Measurements from ENCODE around the gene OR5H2. TPM values are rescaled to one million over a fixed set of nuclear protein-coding genes. Genes with fewer than 3 reads are reported as not detected.

Gene OR5H2
- total RNA-seq, 1 experiment from 2014 or later: not detected

DNA sequence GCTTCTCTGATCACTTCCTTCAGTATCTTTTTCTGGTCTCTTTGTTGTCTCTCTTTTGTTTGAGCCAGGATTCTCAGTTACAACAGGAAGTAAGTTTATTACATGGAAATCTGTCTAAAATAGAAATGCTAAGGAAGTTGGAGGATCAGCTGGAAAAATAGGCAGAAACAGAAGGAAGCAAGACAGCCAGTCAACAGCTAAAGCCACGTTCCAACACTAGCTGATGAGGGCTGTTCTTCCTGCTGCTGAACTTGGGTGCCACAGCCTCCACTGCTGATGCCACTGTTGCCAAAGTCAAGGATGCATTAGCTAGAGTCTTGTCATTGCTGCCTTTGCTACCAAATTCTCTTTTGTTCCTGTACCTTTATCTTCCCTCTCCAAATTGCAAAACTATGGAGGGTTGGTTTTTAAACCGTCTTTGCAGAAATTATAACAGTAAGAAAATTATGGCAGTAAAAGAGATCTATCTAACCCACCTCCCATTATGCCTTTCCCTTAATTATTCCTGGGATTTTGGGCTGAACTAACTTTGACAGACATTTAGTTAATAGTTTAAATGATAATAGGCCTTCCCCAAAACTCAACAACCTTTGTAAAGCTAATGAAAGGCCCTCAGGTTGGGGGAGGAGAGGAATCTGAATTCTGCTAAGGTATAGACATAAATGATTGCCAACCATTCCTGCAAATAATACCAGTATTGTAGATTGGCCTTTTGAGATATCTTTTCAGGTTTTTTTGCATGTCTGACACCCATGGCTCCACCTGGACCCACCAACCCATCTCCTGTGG, 44.0 kb downstream of the OR5H2 start:
- Histone ChIP-seq H3K9me3 (ENCODE audit: low read depth, low read length, poor library complexity, severe bottlenecking) (no peaks in the 10 kb centered on the region), H3K36me3 (ENCODE audit: insufficient read depth, low read length, poor library complexity, severe bottlenecking) (no peaks in the 10 kb centered on the region), H3K27ac (ENCODE audit: low read depth, low read length, poor library complexity, severe bottlenecking) (no peak overlapping the region), H3K4me3 (ENCODE audit: low read depth, low read length, poor library complexity, severe bottlenecking) (no peak overlapping the region), H3K4me1 (ENCODE audit: insufficient read depth, low read length, poor library complexity, severe bottlenecking) (no peaks in the 10 kb centered on the region), H3K27me3 (replicated peaks; ENCODE audit: insufficient read depth, low read depth, low read length, poor library complexity) (peaks cover 52% of the 10 kb centered on the region)
- no peak for TF ChIP-seq EZH2 (IDR thresholded peaks at IDR 0.05; ENCODE audit: borderline replicate concordance, low read depth, low read length, poor library complexity, severe bottlenecking)
- TF ChIP-seq, protein P1, sequence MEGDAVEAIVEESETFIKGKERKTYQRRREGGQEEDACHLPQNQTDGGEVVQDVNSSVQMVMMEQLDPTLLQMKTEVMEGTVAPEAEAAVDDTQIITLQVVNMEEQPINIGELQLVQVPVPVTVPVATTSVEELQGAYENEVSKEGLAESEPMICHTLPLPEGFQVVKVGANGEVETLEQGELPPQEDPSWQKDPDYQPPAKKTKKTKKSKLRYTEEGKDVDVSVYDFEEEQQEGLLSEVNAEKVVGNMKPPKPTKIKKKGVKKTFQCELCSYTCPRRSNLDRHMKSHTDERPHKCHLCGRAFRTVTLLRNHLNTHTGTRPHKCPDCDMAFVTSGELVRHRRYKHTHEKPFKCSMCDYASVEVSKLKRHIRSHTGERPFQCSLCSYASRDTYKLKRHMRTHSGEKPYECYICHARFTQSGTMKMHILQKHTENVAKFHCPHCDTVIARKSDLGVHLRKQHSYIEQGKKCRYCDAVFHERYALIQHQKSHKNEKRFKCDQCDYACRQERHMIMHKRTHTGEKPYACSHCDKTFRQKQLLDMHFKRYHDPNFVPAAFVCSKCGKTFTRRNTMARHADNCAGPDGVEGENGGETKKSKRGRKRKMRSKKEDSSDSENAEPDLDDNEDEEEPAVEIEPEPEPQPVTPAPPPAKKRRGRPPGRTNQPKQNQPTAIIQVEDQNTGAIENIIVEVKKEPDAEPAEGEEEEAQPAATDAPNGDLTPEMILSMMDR (conservative IDR thresholded peaks at IDR 0.05; ENCODE audit: low read depth, low read length): no peak
- POLR2A ChIA-PET (ENCODE audit: low non-redundant PET): no interaction called here
- CTCF ChIA-PET: interaction anchor here (1.3 kb wide), 1 partner anchor 18 kb away, joined by 5 read pairs; no protein-coding TSS in a partner anchor
- intact Hi-C loops (cut with micrococcal nuclease; ENCODE audit: unreplicated experiment): no loop called here
- no TSS peak for BruUV-seq (replicated peaks)
- no peak for DNase-seq (ENCODE audit: low spot score)

DNA sequence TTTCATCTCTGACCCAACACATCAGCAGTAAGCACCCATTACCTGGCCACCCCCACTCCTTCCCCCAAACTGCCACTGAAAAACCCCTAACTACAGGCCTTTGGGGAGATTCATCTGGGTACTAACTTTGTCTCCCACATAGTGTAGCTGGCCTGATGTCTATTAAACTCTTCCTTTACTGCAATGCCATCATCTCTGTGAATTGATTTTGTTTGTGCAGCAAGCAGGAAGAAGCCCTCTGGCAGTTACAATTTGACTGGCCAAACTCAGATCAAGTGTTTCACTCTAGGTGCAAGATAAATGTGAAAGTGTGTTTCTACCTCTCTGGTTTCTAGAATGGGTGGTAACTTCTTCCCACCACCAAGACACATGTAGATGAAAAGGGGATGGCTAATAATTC, 44.6 kb downstream of the OR5H2 start:
- Histone ChIP-seq H3K27ac (ENCODE audit: low read depth, low read length, poor library complexity, severe bottlenecking) (no peak overlapping the region), H3K27me3 (replicated peaks; ENCODE audit: insufficient read depth, low read depth, low read length, poor library complexity) (peaks cover 49% of the 10 kb centered on the region), H3K4me1 (ENCODE audit: insufficient read depth, low read length, poor library complexity, severe bottlenecking) (no peaks in the 10 kb centered on the region), H3K36me3 (ENCODE audit: insufficient read depth, low read length, poor library complexity, severe bottlenecking) (no peaks in the 10 kb centered on the region), H3K4me3 (ENCODE audit: low read depth, low read length, poor library complexity, severe bottlenecking) (no peak overlapping the region), H3K9me3 (ENCODE audit: low read depth, low read length, poor library complexity, severe bottlenecking) (no peaks in the 10 kb centered on the region)
- no TSS peak for BruUV-seq (replicated peaks)
- ChIA-PET POLR2A (ENCODE audit: low non-redundant PET) (no interaction called here), CTCF (no interaction called here)
- intact Hi-C loops (cut with micrococcal nuclease; ENCODE audit: unreplicated experiment): no loop called here
- DNase-seq (ENCODE audit: low spot score): no peak
- TF ChIP-seq EZH2 (IDR thresholded peaks at IDR 0.05; ENCODE audit: borderline replicate concordance, low read depth, low read length, poor library complexity, severe bottlenecking): no peak
- TF ChIP-seq, protein P1 (conservative IDR thresholded peaks at IDR 0.05; ENCODE audit: low read depth, low read length): no peak

DNA sequence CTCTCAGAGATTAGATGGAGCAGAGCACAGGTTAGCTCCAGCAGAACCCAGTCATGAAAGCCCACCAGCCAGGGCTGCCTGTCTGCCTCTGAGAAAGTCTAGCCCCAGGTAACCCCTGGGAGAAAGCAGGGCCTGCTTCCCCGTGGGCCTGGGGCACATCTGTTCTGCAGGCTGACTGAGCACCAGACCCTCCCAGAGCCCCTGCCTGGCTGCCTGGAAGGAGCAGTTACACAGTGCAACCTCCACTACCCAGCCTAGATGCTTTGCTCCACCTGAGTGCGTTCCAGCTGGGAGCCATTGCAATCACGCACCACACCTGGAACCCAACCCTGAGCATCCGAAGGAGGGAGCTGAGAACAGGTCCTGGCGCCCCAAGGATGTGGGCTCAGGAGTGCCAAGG, 46.6 kb downstream of the OR5H2 start:
- ChIA-PET POLR2A (ENCODE audit: low non-redundant PET) (no interaction called here), CTCF (interaction anchor here (0.6 kb wide), 1 partner anchor 234 kb away, joined by 4 read pairs; no protein-coding TSS in a partner anchor)
- Histone ChIP-seq H3K27me3 (replicated peaks; ENCODE audit: insufficient read depth, low read depth, low read length, poor library complexity) (peaks cover 46% of the 10 kb centered on the region), H3K36me3 (ENCODE audit: insufficient read depth, low read length, poor library complexity, severe bottlenecking) (no peaks in the 10 kb centered on the region), H3K4me3 (ENCODE audit: low read depth, low read length, poor library complexity, severe bottlenecking) (no peak overlapping the region), H3K9me3 (ENCODE audit: low read depth, low read length, poor library complexity, severe bottlenecking) (no peaks in the 10 kb centered on the region), H3K4me1 (ENCODE audit: insufficient read depth, low read length, poor library complexity, severe bottlenecking) (no peaks in the 10 kb centered on the region), H3K27ac (ENCODE audit: low read depth, low read length, poor library complexity, severe bottlenecking) (no peak overlapping the region)
- intact Hi-C loops (cut with micrococcal nuclease; ENCODE audit: unreplicated experiment): loop anchor here (1.0 kb wide), 1 partner anchor 290 kb away; no protein-coding TSS in a partner anchor
- TF ChIP-seq, protein P1 (conservative IDR thresholded peaks at IDR 0.05; ENCODE audit: low read depth, low read length): no peak
- no peak for TF ChIP-seq EZH2 (IDR thresholded peaks at IDR 0.05; ENCODE audit: borderline replicate concordance, low read depth, low read length, poor library complexity, severe bottlenecking)
- BruUV-seq (replicated peaks): no TSS peak
- no peak for DNase-seq (ENCODE audit: low spot score)
